ENCODE data around the gene HOXB9. TPM values are rescaled to one million over a fixed set of nuclear protein-coding genes. Genes with fewer than 3 reads are reported as not detected.

HOXB9 gene
- total and polyA plus RNA-seq, 10 of the 15 experiments (the other 5 are each of a cell fraction or from before 2014, with no cell fraction given) = 0.01 to 0.49 (median 0.09) TPM; not detected in 5

GRCh38 chr17:48618256-48618896 is 7.8 kb downstream of the HOXB9 start (continued):
- no peak for TF ChIP-seq CEBPZ (IDR thresholded peaks at IDR 0.05; ENCODE audit: low read depth, low read length)

GRCh38 chr17:48617471-48618255 is 8.5 kb downstream of the HOXB9 start:
- H3K9me3 ChIP-seq (replicated peaks; ENCODE audit: control insufficient read depth, insufficient read depth, low read length) = no peaks in the 10 kb centered on the region
- H3K9ac ChIP-seq (ENCODE audit: control insufficient read depth, insufficient read depth, low read length) = no peak overlapping the region
- H2AFZ ChIP-seq (ENCODE audit: control insufficient read depth, low read depth, low read length) = no peak overlapping the region
- ChIA-PET CTCF (interaction anchor here (0.9 to 2.1 kb wide), 23 partner anchors 8 to 592 kb away, joined by 3 to 14 read pairs (median 5); partner anchors contain the start of genes HOXB5 and HOXB7), POLR2A (interaction anchor here (1.6 kb wide), 1 partner anchor 16 kb away, joined by 11 read pairs; no protein-coding TSS in a partner anchor), RAD21 (ENCODE audit: unreplicated experiment) (interaction anchor here (0.5 to 2.1 kb wide), 14 partner anchors 11 to 592 kb away, joined by 3 to 8 read pairs (median 4); partner anchors contain the start of gene HOXB5), SMC1A (ENCODE audit: uncharacterized antibody, unreplicated experiment) (interaction anchor here (0.7 to 1.6 kb wide), 5 partner anchors 9 to 355 kb away, joined by 3 to 8 read pairs (median 3); partner anchors contain the start of gene HOXB9)
- FAIRE-seq (no peak), ATAC-seq (no peak), DNase-seq (ENCODE audit: low read depth, low spot score) (no peak)
- H3K79me2 ChIP-seq (ENCODE audit: control insufficient read depth, insufficient read depth, low read length) = no peaks in the 10 kb centered on the region
- H3K36me3 ChIP-seq (ENCODE audit: control insufficient read depth in 2 of 2, insufficient read depth in 2 of 2, low read length in 1 of 2) = no peaks in the 10 kb centered on the region
- in situ Hi-C loops (cut with MboI) (no loop called here), intact Hi-C loops (cut with micrococcal nuclease; ENCODE audit: unreplicated experiment) (loop anchor here (1.0 to 5.0 kb wide), 3 partner anchors 355 to 591 kb away; no protein-coding TSS in a partner anchor)
- H3K4me3 ChIP-seq = no peak overlapping the region
- H3K27me3 ChIP-seq (replicated peaks in 1 of 2; ENCODE audit: control insufficient read depth in 2 of 2, insufficient read depth in 2 of 2, low read length in 1 of 2) = peaks cover 30 to 46% of the 10 kb centered on the region in 2 experiments
- H3K27ac ChIP-seq (ENCODE audit: control insufficient read depth, insufficient read depth) = no peak overlapping the region
- BruUV-seq (replicated peaks) = no TSS peak
- H3K4me1 ChIP-seq (ENCODE audit: control insufficient read depth, insufficient read depth, low read length) = no peaks in the 10 kb centered on the region
- no peak overlapping the region for H3K4me2 ChIP-seq (ENCODE audit: control insufficient read depth, insufficient read depth)
- H4K20me1 ChIP-seq (ENCODE audit: control insufficient read depth, insufficient read depth) = no peaks in the 10 kb centered on the region
- WGBS (ENCODE audit: insufficient coverage, insufficient replicate concordance, low lambda C conversion rate, missing lambda C conversion rate) = 43% methylated on average over 41 of the region's 43 CpGs
- no peak for TF ChIP-seq TBL1XR1 (IDR thresholded peaks at IDR 0.05; ENCODE audit: low read depth, low read length)
- TF ChIP-seq WRNIP1 (IDR thresholded peaks at IDR 0.05; ENCODE audit: borderline replicate concordance, low read depth, low read length) = no peak
- TF ChIP-seq CBX5 (IDR thresholded peaks at IDR 0.05; ENCODE audit: low read depth) = no peak
- no peak for TF ChIP-seq HDGF (IDR thresholded peaks at IDR 0.05)
- no peak for TF ChIP-seq FOS (IDR thresholded peaks at IDR 0.05; ENCODE audit: borderline replicate concordance, extremely low read depth, insufficient read length)
- no peak for TF ChIP-seq LARP7 (IDR thresholded peaks at IDR 0.05)
- no peak for TF ChIP-seq NFIC (IDR thresholded peaks at IDR 0.05; ENCODE audit: low read depth, low read length)
- TF ChIP-seq BCLAF1 (IDR thresholded peaks at IDR 0.05) = no peak
- no peak for TF ChIP-seq ZNF622 (IDR thresholded peaks at IDR 0.05)
- TF ChIP-seq ZNF207 (IDR thresholded peaks at IDR 0.05; ENCODE audit: borderline replicate concordance) = no peak
- TF ChIP-seq ATF2 (IDR thresholded peaks at IDR 0.05; ENCODE audit: low read length) = no peak
